ENCODE data around the gene MAP3K21. TPM values are rescaled to one million over a fixed set of nuclear protein-coding genes. Genes with fewer than 3 reads are reported as not detected.
A peak's percentile ranks its signal among the peaks of the same experiment; 100 is the strongest.

The MAP3K21 gene
- polyA plus RNA-seq (2011; rRNA removed) (0.24 and 0.42 TPM in 2 replicates), polyA minus RNA-seq (2011; rRNA and poly(A)+ RNA removed) (0.55 and 0.70 TPM in 2 replicates)

GRCh38 chr1:233327651-233328141, at the start of gene MAP3K21:
Gene MAP3K21 (plus strand): TSS chr1:233327724. CDS start chr1:233328029, 305 bp downstream.
- no peak for DNase-seq (ENCODE audit: low read depth, low spot score)
- ChIA-PET POLR2A (no interaction called here), CTCF (no interaction called here)
- TF ChIP-seq CTCF (IDR thresholded peaks at IDR 0.05; ENCODE audit: low read depth, low read length): no peak
- Histone ChIP-seq H3K4me3 (ENCODE audit: low read depth, low read length) (peak within 1 kb of the TSS; percentile 54), H3K27me3 (ENCODE audit: control insufficient read depth, insufficient read depth, low read length) (peaks cover 15% of the 10 kb centered on the region), H3K27ac (ENCODE audit: low read depth, low read length) (no peak within 1 kb of the TSS), H3K9me3 (ENCODE audit: control insufficient read depth, insufficient read depth, low read length) (no peaks in the 10 kb centered on the region)

- DNase-seq (ENCODE audit: low read depth, low spot score): no peak
- Histone ChIP-seq H3K27ac (ENCODE audit: low read depth, low read length) (no peak overlapping the region), H3K9me3 (ENCODE audit: control insufficient read depth, insufficient read depth, low read length) (no peaks in the 10 kb centered on the region), H3K27me3 (ENCODE audit: control insufficient read depth, insufficient read depth, low read length) (no peaks in the 10 kb centered on the region), H3K4me3 (ENCODE audit: low read depth, low read length) (no peak overlapping the region)
- POLR2A ChIA-PET: no interaction called here
- TF ChIP-seq CTCF (IDR thresholded peaks at IDR 0.05; ENCODE audit: low read depth, low read length): no peak
- CTCF ChIA-PET: interaction anchor here (0.5 kb wide), 1 partner anchor 1030 kb away, joined by 5 read pairs; no protein-coding TSS in a partner anchor
Measured at GRCh38 chr1:233278631-233279030, 48.9 kb upstream of the MAP3K21 start.

GRCh38 chr1:233279971-233280370, 47.6 kb upstream of the MAP3K21 start:
- Histone ChIP-seq H3K4me3 (ENCODE audit: low read depth, low read length) (no peak overlapping the region), H3K27ac (ENCODE audit: low read depth, low read length) (no peak overlapping the region), H3K27me3 (ENCODE audit: control insufficient read depth, insufficient read depth, low read length) (no peaks in the 10 kb centered on the region), H3K9me3 (ENCODE audit: control insufficient read depth, insufficient read depth, low read length) (no peaks in the 10 kb centered on the region)
- TF ChIP-seq CTCF (IDR thresholded peaks at IDR 0.05; ENCODE audit: low read depth, low read length): no peak
- ChIA-PET CTCF (no interaction called here), POLR2A (no interaction called here)
- DNase-seq (ENCODE audit: low read depth, low spot score): no peak

GRCh38 chr1:233281711-233282581, 45.6 kb upstream of the MAP3K21 start:
- Histone ChIP-seq H3K4me3 (ENCODE audit: low read depth, low read length) (no peak overlapping the region), H3K27ac (ENCODE audit: low read depth, low read length) (no peak overlapping the region), H3K27me3 (ENCODE audit: control insufficient read depth, insufficient read depth, low read length) (no peaks in the 10 kb centered on the region), H3K9me3 (ENCODE audit: control insufficient read depth, insufficient read depth, low read length) (no peaks in the 10 kb centered on the region)
- DNase-seq (ENCODE audit: low read depth, low spot score): no peak
- POLR2A ChIA-PET: no interaction called here
- no peak for TF ChIP-seq CTCF (IDR thresholded peaks at IDR 0.05; ENCODE audit: low read depth, low read length)
- CTCF ChIA-PET: no interaction called here

GRCh38 chr1:233282582-233282886, 45.0 kb upstream of the MAP3K21 start:
- H3K27me3 ChIP-seq (ENCODE audit: control insufficient read depth, insufficient read depth, low read length): no peaks in the 10 kb centered on the region
- no peaks in the 10 kb centered on the region for H3K9me3 ChIP-seq (ENCODE audit: control insufficient read depth, insufficient read depth, low read length)
- H3K27ac ChIP-seq (ENCODE audit: low read depth, low read length): no peak overlapping the region
- DNase-seq (ENCODE audit: low read depth, low spot score): no peak
- ChIA-PET CTCF (no interaction called here), POLR2A (no interaction called here)
- H3K4me3 ChIP-seq (ENCODE audit: low read depth, low read length): no peak overlapping the region
- TF ChIP-seq CTCF (IDR thresholded peaks at IDR 0.05; ENCODE audit: low read depth, low read length): no peak

All from AG04450 (cell line).